Suprapubic skin (tissue), 3 donors: ENCODE data around the gene PPP1CA.

ENCODE experiments used
- CTCF ChIP-seq, 2 donors: fragments of 200-600 bp in 1 of 2; fragments of 450-650 bp in 1 of 2; sonication (generic) in 1 of 2; IDR thresholded peaks; one replicate each; pipeline ENCODE4 v1.5.1; 2016 to 2019; ENCODE audit warnings: antibody characterized with exemption in 2 of 2, mild to moderate bottlenecking in 1 of 2, moderate library complexity in 1 of 2
- POLR2A ChIP-seq, 2 donors: fragments of 450-650 bp; IDR thresholded peaks; one replicate each; pipeline ENCODE4 v1.6.1; 2017; ENCODE audit warnings: antibody characterized with exemption in 2 of 2, mild to moderate bottlenecking in 2 of 2, moderate library complexity in 2 of 2

GRCh38 chr11:67429038-67429668 is 27.5 kb upstream of the PPP1CA start:
- TF ChIP-seq CTCF (IDR thresholded peaks at IDR 0.05) (no peak), POLR2A (IDR thresholded peaks at IDR 0.05) (no peak)
